Measurements from ENCODE around the gene PPP1R12C. TPM values are rescaled to one million over a fixed set of nuclear protein-coding genes. Genes with fewer than 3 reads are reported as not detected.

PPP1R12C gene
- total RNA-seq, 2 experiments from 2014 or later = 55.4 to 55.8 TPM

GRCh38 chr19:55071913-55072312, 45.5 kb downstream of the PPP1R12C start:
- Mint-ChIP-seq H3K4me1 (ENCODE audit: low read depth) (peaks cover 7% of the 10 kb centered on the region), H3K27ac (no peak overlapping the region), H3K4me3 (no peak overlapping the region), H3K9me3 (no peaks in the 10 kb centered on the region), H3K36me3 (ENCODE audit: low read depth) (no peaks in the 10 kb centered on the region), H3K27me3 (peaks cover 59% of the 10 kb centered on the region)
- ChIA-PET POLR2A (no interaction called here), CTCF (no interaction called here)
- no peak for ATAC-seq
- no peak for DNase-seq
- no peak for TF ChIP-seq CTCF (IDR thresholded peaks at IDR 0.05)
- intact Hi-C loops (cut with micrococcal nuclease) = no loop called here

DNA sequence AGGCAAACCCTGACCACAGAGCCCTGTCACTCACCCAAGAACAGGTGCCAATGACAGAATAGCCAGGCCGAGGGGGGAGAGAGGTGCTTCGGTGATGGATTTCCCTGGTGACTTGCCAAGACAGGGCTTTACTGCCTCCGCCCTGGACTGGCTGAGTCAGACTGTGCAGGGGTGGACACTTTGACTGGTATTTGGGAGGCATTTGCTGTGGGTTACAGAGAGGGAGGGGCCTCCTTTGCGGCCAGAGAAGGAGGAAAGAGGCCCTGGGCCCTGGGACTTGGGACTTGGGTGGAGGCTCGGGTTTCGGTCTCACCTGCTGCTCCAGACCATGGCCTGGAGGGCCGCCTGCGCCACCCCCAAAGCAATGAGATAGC, 46.3 kb downstream of the PPP1R12C start:
- POLR2A ChIA-PET = no interaction called here
- no peaks in the 10 kb centered on the region for H3K9me3 Mint-ChIP-seq
- no peak for DNase-seq
- intact Hi-C loops (cut with micrococcal nuclease) = no loop called here
- peaks cover 57% of the 10 kb centered on the region for H3K27me3 Mint-ChIP-seq
- H3K27ac Mint-ChIP-seq = no peak overlapping the region
- ATAC-seq = no peak
- CTCF ChIA-PET = no interaction called here
- no peak overlapping the region for H3K4me3 Mint-ChIP-seq
- no peak for TF ChIP-seq CTCF (IDR thresholded peaks at IDR 0.05)
- H3K4me1 Mint-ChIP-seq (ENCODE audit: low read depth) = peaks cover 7% of the 10 kb centered on the region
- no peaks in the 10 kb centered on the region for H3K36me3 Mint-ChIP-seq (ENCODE audit: low read depth)

DNA sequence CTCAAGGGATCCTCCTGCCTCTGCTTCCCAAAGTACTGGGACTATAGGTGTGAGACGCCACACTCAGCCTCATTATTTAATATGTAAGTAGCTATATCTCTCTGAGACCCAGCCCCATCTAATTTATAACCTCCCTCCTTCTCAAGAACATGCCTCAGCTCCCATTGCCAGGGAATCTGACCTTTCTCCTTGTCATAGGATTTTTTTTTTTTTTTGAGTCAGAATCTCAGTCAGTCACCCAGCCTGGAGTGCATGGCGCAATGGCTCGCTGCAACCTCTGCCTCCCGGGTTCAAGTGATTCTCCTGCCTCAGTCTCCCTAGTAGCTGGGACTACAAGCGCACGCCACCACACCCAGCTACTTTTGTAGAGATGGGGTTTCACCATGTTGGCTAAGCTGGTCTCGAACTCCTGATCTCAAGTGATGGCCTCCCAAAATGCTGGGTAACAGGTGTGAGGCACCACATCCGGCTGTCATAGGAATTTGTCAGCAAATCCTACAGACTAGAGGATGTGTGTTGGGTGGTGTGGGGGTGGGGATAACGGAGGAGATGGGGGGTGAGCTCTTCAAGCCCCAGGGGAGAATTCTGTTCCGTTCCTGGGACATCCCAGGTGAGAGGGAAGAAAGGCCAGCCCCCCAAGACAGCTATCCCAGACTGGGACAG, 46.8 kb downstream of the PPP1R12C start:
- Mint-ChIP-seq H3K36me3 (ENCODE audit: low read depth) (no peaks in the 10 kb centered on the region), H3K4me1 (ENCODE audit: low read depth) (peaks cover 7% of the 10 kb centered on the region), H3K4me3 (no peak overlapping the region), H3K27ac (no peak overlapping the region), H3K27me3 (peaks cover 56% of the 10 kb centered on the region), H3K9me3 (no peaks in the 10 kb centered on the region)
- intact Hi-C loops (cut with micrococcal nuclease) = no loop called here
- ATAC-seq (no peak), DNase-seq (no peak)
- no peak for TF ChIP-seq CTCF (IDR thresholded peaks at IDR 0.05)
- ChIA-PET POLR2A (interaction anchor here (0.5 to 0.6 kb wide), 3 partner anchors 376 to 1917 kb away, joined by 3 to 6 read pairs (median 3); no protein-coding TSS in a partner anchor), CTCF (no interaction called here)

- Mint-ChIP-seq H3K27ac (no peak overlapping the region), H3K36me3 (ENCODE audit: low read depth) (no peaks in the 10 kb centered on the region), H3K4me1 (ENCODE audit: low read depth) (peaks cover 7% of the 10 kb centered on the region), H3K9me3 (no peaks in the 10 kb centered on the region), H3K27me3 (peaks cover 51% of the 10 kb centered on the region), H3K4me3 (no peak overlapping the region)
- ChIA-PET POLR2A (interaction anchor here (0.5 to 1.4 kb wide), 4 partner anchors 15 to 1917 kb away, joined by 3 to 6 read pairs (median 3); no protein-coding TSS in a partner anchor), CTCF (no interaction called here)
- no peak for TF ChIP-seq CTCF (IDR thresholded peaks at IDR 0.05)
- intact Hi-C loops (cut with micrococcal nuclease) = no loop called here
- no peak for DNase-seq
- no peak for ATAC-seq
These were observed 47.6 kb downstream of the PPP1R12C start for GRCh38 chr19:55069865-55070197.

GRCh38 chr19:55068950-55069864, 48.2 kb downstream of the PPP1R12C start:
- peaks cover 48% of the 10 kb centered on the region for H3K27me3 Mint-ChIP-seq
- POLR2A ChIA-PET = interaction anchor here (1.4 kb wide), 1 partner anchor 16 kb away, joined by 3 read pairs; no protein-coding TSS in a partner anchor

More at GRCh38 chr19:55068950-55069864, 48.2 kb downstream of the PPP1R12C start:
- H3K4me3 Mint-ChIP-seq = no peak overlapping the region
- ATAC-seq (peak; percentile 62), DNase-seq (no peak)
- TF ChIP-seq CTCF (IDR thresholded peaks at IDR 0.05) = no peak
- intact Hi-C loops (cut with micrococcal nuclease) = no loop called here
- peaks cover 7% of the 10 kb centered on the region for H3K4me1 Mint-ChIP-seq (ENCODE audit: low read depth)
- CTCF ChIA-PET = no interaction called here
- H3K27ac Mint-ChIP-seq = no peak overlapping the region
- no peaks in the 10 kb centered on the region for H3K36me3 Mint-ChIP-seq (ENCODE audit: low read depth)
- H3K9me3 Mint-ChIP-seq = no peaks in the 10 kb centered on the region
